Kidney (tissue), 14 donors: Measurements from ENCODE around the gene G3BP1. TPM values are rescaled to one million over a fixed set of nuclear protein-coding genes. Genes with fewer than 3 reads are reported as not detected.

Source experiments
- DNase-seq, 5 donors: peaks; one replicate each; pipeline ENCODE4 v3.0.0-alpha.2; 2013 to 2020
- FAIRE-seq: peaks from 2 replicates; lab custom pipeline; 2012; peaks lifted over from hg19 to GRCh38; lab: Jason Lieb, UNC
- H3K27ac ChIP-seq, 2 donors: one replicate each; pipeline ENCODE4 v1.7.0; 2013; ENCODE audit warnings: low read depth in 2 of 2, low read length in 2 of 2, inconsistent platforms in 1 of 2
- H3K27me3 ChIP-seq: one replicate; pipeline ENCODE4 v1.7.1; 2013; ENCODE audit warnings: low read length, inconsistent platforms; ENCODE audit not compliant: control insufficient read depth, insufficient read depth
- H3K36me3 ChIP-seq, 3 donors: one replicate each; pipeline versions ENCODE4 v1.7.0 to v1.7.1; 2013; ENCODE audit warnings: low read length in 3 of 3, control low read depth in 1 of 3, inconsistent platforms in 1 of 3; ENCODE audit not compliant: insufficient read depth in 3 of 3, control insufficient read depth in 2 of 3
- H3K4me1 ChIP-seq, 3 donors: one replicate each; pipeline versions ENCODE4 v1.7.0 to v1.7.1; 2013; ENCODE audit warnings: low read length in 3 of 3, inconsistent platforms in 1 of 3, low read depth in 1 of 3; ENCODE audit not compliant: control insufficient read depth in 2 of 3, insufficient read depth in 2 of 3
- H3K4me3 ChIP-seq, 3 donors: one replicate each; pipeline versions ENCODE4 v1.7.0 to v1.8.1; 2013; ENCODE audit warnings: low read length in 3 of 3, control low read depth in 1 of 3, inconsistent platforms in 1 of 3
- H3K9ac ChIP-seq, 3 donors: one replicate each; pipeline versions ENCODE4 v1.7.0 to v1.7.1; 2013; ENCODE audit warnings: low read length in 3 of 3, control low read depth in 1 of 3, inconsistent platforms in 1 of 3
- H3K9me3 ChIP-seq, 3 donors: one replicate each; pipeline versions ENCODE4 v1.7.0 to v1.7.1; 2013; ENCODE audit warnings: low read length in 3 of 3, control low read depth in 1 of 3, inconsistent platforms in 1 of 3; ENCODE audit not compliant: control insufficient read depth in 2 of 3, insufficient read depth in 1 of 3
- CTCF ChIP-seq: IDR thresholded peaks from 3 replicates; pipeline ENCODE4 v1.5.1; 2012; ENCODE audit warnings: mild to moderate bottlenecking, moderate library complexity, borderline replicate concordance; ENCODE audit not compliant: insufficient read depth; ENCODE audit errors: extremely low read depth
- intact Hi-C: fragments of 100-400 bp; cut with DNase I; formaldehyde crosslinking; loops from one replicate; pipeline ENCODE4 v1.11.1; 2022
- polyA plus RNA-seq: library from polyadenylated mRNA; stranded (reverse); fragments of 350-450 nt; fragmentation: Illumina TruSeq; extraction: RNeasy Lipid Tissue Mini Kit (QIAGEN cat#74804); gene quantifications from one replicate; pipeline ENCODE4 v1.2.3, GENCODE V29; 2014; ENCODE audit warnings: low read depth, low replicate concordance; ENCODE audit not compliant: insufficient read depth
- total RNA-seq: library from RNA; stranded (reverse); fragmentation: NEBNext Ultra II Directional; extraction: Animal tissue kit (Norgen Biotek cat#: 25700); gene quantifications from one replicate; pipeline ENCODE4 v1.2.1, GENCODE V29; 2021
- donor health status: control.
- donor health status: control.
- donor health status: control.
- donor health status: control.
- donor health status: control.
- donor health status: DM: yes; HTN: yes; CAD: no.
- donor health status: Normal renal cell carcinoma (clear cell type).

Gene G3BP1
- total and polyA plus RNA-seq, 2 donors from 2014 or later, result 34.2 to 165 TPM

GRCh38 chr5:151758141-151758429 lies 13.7 kb upstream of the G3BP1 start:
- Histone ChIP-seq H3K4me1 (peaks cover 0 to 23% (median 17%) of the 10 kb centered on the region in 3 donors), H3K4me3 (peak overlapping the region; percentile 67 to 91 (median 74)), H3K9me3 (no peaks in the 10 kb centered on the region), H3K9ac (peak overlapping the region; percentile 30 to 90 (median 66)), H3K27me3 (no peaks in the 10 kb centered on the region), H3K27ac (peak overlapping the region; percentile 54 to 79), H3K36me3 (peaks cover 0 to under 1% (median 0%) of the 10 kb centered on the region in 3 donors)
- DNase-seq, result no peak
- no peak for FAIRE-seq
- no peak for TF ChIP-seq CTCF
- intact Hi-C loops, result no loop called here

GRCh38 chr5:151758430-151759241 lies 13.1 kb upstream of the G3BP1 start, which contains the start of gene ATOX1:
Gene ATOX1 (minus strand): TSS chr5:151758631. CDS start chr5:151758551, 80 bp downstream.
- intact Hi-C loops, result no loop called here
- peak within 1 kb of the TSS; percentile 81 to 91 (median 88) for H3K4me3 ChIP-seq
- no peaks in the 10 kb centered on the region for H3K27me3 ChIP-seq
- no peaks in the 10 kb centered on the region for H3K9me3 ChIP-seq
- TF ChIP-seq CTCF, result peak; percentile 23
- peaks cover 0 to 22% (median 17%) of the 10 kb centered on the region in 3 donors for H3K4me1 ChIP-seq
- H3K9ac ChIP-seq, result peak within 1 kb of the TSS; percentile 74 to 93 (median 81)
- no peak for FAIRE-seq
- peak within 1 kb of the TSS; percentile 74 to 81 for H3K27ac ChIP-seq
- H3K36me3 ChIP-seq, result no peaks in the 10 kb centered on the region
- peak; percentile 92 to 97 (median 96) for DNase-seq

- FAIRE-seq (no peak), DNase-seq (no peak)
- Histone ChIP-seq H3K36me3 (no peaks in the 10 kb centered on the region), H3K4me3 (no peak overlapping the region), H3K27ac (no peak overlapping the region), H3K9ac (no peak overlapping the region), H3K27me3 (no peaks in the 10 kb centered on the region), H3K4me1 (no peaks in the 10 kb centered on the region), H3K9me3 (no peaks in the 10 kb centered on the region)
- intact Hi-C loops, result no loop called here
- TF ChIP-seq CTCF, result no peak
These were observed 7.0 kb upstream of the G3BP1 start for GRCh38 chr5:151764801-151765200.
